NT2/D1 (cell line): ENCODE results near the gene TEX19.

ENCODE experiments used
- SUZ12 ChIP-seq: IDR thresholded peaks from 2 replicates; pipeline ENCODE4 v1.6.1; 2011; ENCODE audit not compliant: insufficient read length, insufficient read depth; ENCODE audit errors: extremely low read depth
- YY1 ChIP-seq: IDR thresholded peaks from 2 replicates; pipeline ENCODE4 v1.6.1; 2011; ENCODE audit not compliant: insufficient read length, insufficient read depth

DNA sequence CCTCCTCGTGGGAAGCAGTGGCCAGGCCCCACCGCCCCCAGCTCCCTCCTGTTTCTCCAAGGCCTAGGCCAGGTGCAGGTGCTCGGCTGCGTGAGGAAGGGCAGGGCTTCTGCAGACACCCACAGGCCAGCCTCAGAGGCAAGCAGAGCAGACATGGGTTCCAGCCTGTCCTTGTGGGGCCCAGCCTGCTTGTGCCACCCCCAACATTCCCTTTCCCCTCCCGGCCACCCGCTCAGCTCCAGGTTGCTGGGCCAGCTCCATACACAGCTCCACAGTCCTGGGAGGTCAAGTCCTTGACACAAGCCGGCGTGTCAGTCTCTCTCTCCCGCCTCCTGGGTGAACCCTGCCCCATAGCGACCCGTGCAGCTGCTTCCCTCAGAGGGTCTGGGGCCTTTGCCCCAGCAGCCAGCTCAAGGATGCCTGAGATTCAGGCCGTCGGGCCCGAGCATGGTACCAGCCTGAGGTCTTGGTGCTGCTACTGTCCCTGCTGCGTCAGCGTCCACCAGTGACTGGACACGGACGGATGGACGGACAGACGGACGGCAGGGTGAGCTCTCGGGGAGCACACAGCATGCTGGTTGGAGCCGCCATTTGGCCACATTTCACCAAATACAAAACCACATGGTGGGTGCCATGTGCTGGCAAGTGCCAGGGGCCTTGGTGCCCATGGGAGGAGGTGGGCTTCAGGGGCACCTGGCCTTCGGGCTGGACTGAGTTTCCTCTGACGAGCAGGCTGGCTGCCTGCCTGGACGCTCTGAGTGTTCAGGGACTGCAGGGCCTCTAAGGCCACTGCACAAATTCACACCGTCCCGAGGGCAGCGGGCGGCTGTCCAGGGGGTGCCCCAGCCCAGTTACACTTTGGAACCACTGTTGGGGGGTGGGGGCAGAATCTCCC lies 33.5 kb upstream of the TEX19 start:
- TF ChIP-seq YY1 (no peak), SUZ12 (no peak)
